Measurements from ENCODE around the gene PPP1R10.

PPP1R10 gene

DNA sequence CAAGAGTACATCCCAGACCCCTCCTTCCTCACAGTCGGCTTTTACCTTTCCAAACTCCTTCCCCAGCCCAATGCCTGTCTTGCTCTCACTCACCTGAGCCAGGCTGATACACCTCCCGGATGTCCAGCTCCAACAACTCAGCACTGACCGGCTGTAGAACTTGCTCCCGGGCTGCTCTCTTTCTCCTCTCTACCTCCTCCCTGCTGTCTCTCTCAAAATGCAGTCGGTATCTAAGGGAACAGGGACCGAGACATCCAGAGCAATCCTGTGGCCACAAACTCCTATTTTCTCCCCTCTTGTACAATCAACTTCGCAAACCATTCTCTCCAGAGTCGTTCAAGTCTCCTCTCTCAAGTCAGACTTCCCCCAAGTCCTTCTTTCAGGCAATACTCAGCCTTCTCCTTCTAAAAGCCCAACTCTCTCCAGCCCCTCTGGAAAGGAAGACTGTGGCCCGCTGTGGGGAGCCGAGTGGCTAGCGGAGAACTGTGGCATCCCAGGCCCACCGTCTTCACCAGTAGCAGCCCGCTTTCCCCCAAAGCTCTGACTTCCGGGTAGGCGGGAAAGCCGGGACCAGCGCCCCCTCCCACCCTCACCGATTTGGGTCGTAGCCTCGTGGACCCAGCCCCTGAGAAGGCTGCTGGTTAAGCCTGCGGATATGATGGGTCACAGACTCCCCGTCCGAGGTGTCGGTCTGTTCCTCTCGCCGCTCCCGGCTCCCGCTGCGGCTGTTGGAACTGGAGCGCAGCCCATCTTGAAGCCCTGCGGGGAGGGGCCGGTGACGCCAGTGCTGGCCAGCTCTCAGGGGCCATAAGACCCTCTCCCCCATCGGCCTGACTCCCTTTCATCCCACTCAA, 61.9 kb downstream of the PPP1R10 start:
- DNase-seq: no peak

DNA sequence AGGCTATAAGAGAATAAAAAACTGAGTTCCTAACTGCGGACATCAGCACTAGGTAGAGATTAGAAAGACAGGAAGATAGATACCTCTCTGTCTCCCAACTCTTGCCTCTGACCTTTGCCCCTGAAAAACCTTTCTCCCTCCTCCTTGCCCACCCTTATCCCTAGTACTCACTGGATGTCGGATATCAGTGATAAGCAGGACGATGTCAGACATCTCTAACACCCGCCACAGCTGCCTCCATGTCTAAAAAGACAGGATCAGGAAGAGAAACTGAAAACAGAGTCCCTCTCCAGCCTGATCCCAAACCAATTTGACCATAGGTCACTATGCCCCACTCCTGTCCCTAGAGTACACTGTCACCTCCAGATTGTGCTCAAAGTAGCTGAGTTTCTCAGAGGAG, 62.6 kb downstream of the PPP1R10 start:
- DNase-seq: no peak

Measured in CD4-positive, alpha-beta T cell treated with Interleukin-10 for 1 hour (primary cell).